K562 (cell line): ENCODE measurements around the gene NEB. TPM values are rescaled to one million over a fixed set of nuclear protein-coding genes. Genes with fewer than 3 reads are reported as not detected.

ENCODE experiments used
- ATAC-seq: fragments of 200-7000 bp; cut with Tn5 transposase; 3 replicates; pipeline ENCODE4 v1.9.1; 2020; ENCODE audit warnings: moderate library complexity
- BruUV-seq: library from RNA; stranded (reverse); fragments of 400-500 nt; replicated peaks from 2 replicates; lab custom pipeline; 2021; lab: Mats Ljungman, UMichigan
- CTCF ChIA-PET: fragments of 300-600 bp; formaldehyde crosslinking; extraction: SDS; loops from one replicate; lab custom pipeline; 2021; ENCODE audit warnings: low intra/inter-chr PET ratio; lab: Yijun Ruan, JAX
- POLR2A ChIA-PET: fragments of 300-600, 350-650 bp; sonication (Branson Sonifier 250); formaldehyde crosslinking; extraction: SDS; loops from one replicate; lab custom pipeline; 2021; ENCODE audit warnings: antibody characterized with exemption, inconsistent platforms; lab: Yijun Ruan, JAX
- DNase-seq, 4 experiments: peaks; one replicate each; pipeline versions ENCODE4 v3.0.0 to v3.0.0-alpha.2; 2011 to 2018; ENCODE audit warnings: low spot score in 3 of 4, mixed read lengths in 3 of 4; ENCODE audit errors: extremely low read depth in 1 of 4
- FAIRE-seq: peaks from 2 replicates; lab custom pipeline; 2011; peaks lifted over from hg19 to GRCh38; lab: Jason Lieb, UNC
- H2AFZ ChIP-seq: 2 replicates; pipeline ENCODE4 v1.6.0; 2011; ENCODE audit warnings: low read depth, low read length, control low read depth, inconsistent platforms
- H3K27ac ChIP-seq: fragments of 200-600 bp; 3 replicates; pipeline ENCODE4 v1.8.0; 2011; ENCODE audit warnings: low read depth, mild to moderate bottlenecking, control low read depth, inconsistent platforms, low read length, moderate library complexity, mixed read lengths; ENCODE audit errors: extremely low read depth
- H3K27me3 ChIP-seq, 2 experiments: fragments of 300-600 bp in 1 of 2; 2 replicates in 1 of 2; 3 replicates in 1 of 2; pipeline versions ENCODE4 v1.6.0 to v1.8.0; 2011; ENCODE audit warnings: inconsistent platforms in 2 of 2, low read length in 2 of 2, mild to moderate bottlenecking in 1 of 2, mixed read lengths in 1 of 2, moderate library complexity in 1 of 2; ENCODE audit not compliant: control insufficient read depth in 2 of 2, insufficient read depth in 2 of 2
- H3K36me3 ChIP-seq: fragments of 300-600 bp; 3 replicates; pipeline ENCODE4 v1.8.0; 2011; ENCODE audit warnings: mild to moderate bottlenecking, low read length, inconsistent platforms; ENCODE audit not compliant: control insufficient read depth, insufficient read depth
- H3K4me1 ChIP-seq, 2 experiments: fragments of 200-600 bp in 1 of 2; replicated peaks in 1 of 2; 2 replicates in 1 of 2; 3 replicates in 1 of 2; pipeline versions ENCODE4 v1.5.1 to v1.8.0; 2011; ENCODE audit warnings: inconsistent platforms in 2 of 2, low read length in 2 of 2, mild to moderate bottlenecking in 1 of 2, mixed read lengths in 1 of 2, moderate library complexity in 1 of 2; ENCODE audit not compliant: control insufficient read depth in 2 of 2, insufficient read depth in 2 of 2
- H3K4me2 ChIP-seq: 2 replicates; pipeline ENCODE4 v1.6.1; 2011; ENCODE audit warnings: low read length, control low read depth, inconsistent platforms, mixed read lengths; ENCODE audit not compliant: insufficient read depth
- H3K4me3 ChIP-seq: fragments of 200-600 bp; sonication (generic), shearing (Covaris generic); 2 replicates; pipeline ENCODE4 v1.5.1; 2016; ENCODE audit warnings: control low read depth, inconsistent platforms
- H3K79me2 ChIP-seq: fragments of 200-600 bp; 3 replicates; pipeline ENCODE4 v1.8.0; 2011; ENCODE audit warnings: low read length, inconsistent platforms; ENCODE audit not compliant: control insufficient read depth, insufficient read depth
- H3K9ac ChIP-seq, 2 experiments: 2 replicates each; pipeline versions ENCODE4 v1.6.0 to v1.6.1; 2011; ENCODE audit warnings: low read depth in 2 of 2, low read length in 2 of 2, control low read depth in 1 of 2, inconsistent platforms in 1 of 2, mild to moderate bottlenecking in 1 of 2, mixed read lengths in 1 of 2; ENCODE audit not compliant: insufficient read depth in 1 of 2
- H3K9me1 ChIP-seq: one replicate; pipeline ENCODE4 v1.6.0; 2011; ENCODE audit warnings: inconsistent platforms, mild to moderate bottlenecking, low read length, moderate library complexity; ENCODE audit not compliant: control insufficient read depth, insufficient read depth
- H3K9me3 ChIP-seq: replicated peaks from 2 replicates; pipeline ENCODE4 v1.5.1; 2011; ENCODE audit warnings: low read depth, low read length, inconsistent platforms; ENCODE audit not compliant: control insufficient read depth, insufficient read depth
- H4K20me1 ChIP-seq: replicated peaks from 2 replicates; pipeline ENCODE4 v1.6.1; 2011; ENCODE audit warnings: low read length, inconsistent platforms, mixed read lengths; ENCODE audit not compliant: control insufficient read depth, insufficient read depth
- ARID1B ChIP-seq: fragments of 450-650 bp; IDR thresholded peaks from 2 replicates; pipeline ENCODE4 v1.6.1; 2016; ENCODE audit warnings: antibody characterized with exemption, mild to moderate bottlenecking, inconsistent platforms
- BHLHE40 ChIP-seq: IDR thresholded peaks from 2 replicates; pipeline ENCODE4 v1.6.1; 2011; ENCODE audit warnings: low read length, improper control_type of control experiment
- CBFA2T2 ChIP-seq: fragments of 450-650 bp; conservative IDR thresholded peaks from 2 replicates; pipeline ENCODE4 v1.6.1; 2017; ENCODE audit warnings: mild to moderate bottlenecking
- CUX1 ChIP-seq: fragments of 200-800 bp; sonication (Bioruptor generic); IDR thresholded peaks from 2 replicates; pipeline ENCODE4 v1.6.1; 2016; ENCODE audit warnings: missing genetic modification characterization, missing compliant biosample characterization
- FOXO4 ChIP-seq: fragments of 450-650 bp; formaldehyde crosslinking; IDR thresholded peaks from 2 replicates; pipeline ENCODE4 v1.4.0; 2020; ENCODE audit warnings: mild to moderate bottlenecking, moderate library complexity
- LEF1 ChIP-seq: fragments of 450-650 bp; IDR thresholded peaks from 2 replicates; pipeline ENCODE4 v1.6.1; 2016; ENCODE audit warnings: mild to moderate bottlenecking
- MEF2A ChIP-seq: IDR thresholded peaks from 2 replicates; pipeline ENCODE4 v1.6.1; 2011; ENCODE audit warnings: low read depth, mild to moderate bottlenecking, low read length, moderate library complexity; ENCODE audit not compliant: control insufficient read depth
- NCOR1 ChIP-seq: fragments of 450-650 bp; IDR thresholded peaks from 2 replicates; pipeline ENCODE4 v1.6.1; 2016; ENCODE audit warnings: mild to moderate bottlenecking, moderate library complexity
- NFE2L1 ChIP-seq: fragments of 450-650 bp; IDR thresholded peaks from 2 replicates; pipeline ENCODE4 v1.6.1; 2016; ENCODE audit warnings: missing genetic modification characterization, low read depth, mild to moderate bottlenecking, missing compliant biosample characterization, moderate library complexity, borderline replicate concordance
- POU5F1 ChIP-seq: fragments of 150-350 bp; IDR thresholded peaks from 2 replicates; pipeline ENCODE4 v1.6.1; 2014; ENCODE audit warnings: borderline replicate concordance, low read length, low read depth, mild to moderate bottlenecking; ENCODE audit not compliant: partially characterized antibody
- SMAD4 ChIP-seq: fragments of 250-450 bp; sonication (Bioruptor Pico); conservative IDR thresholded peaks from 2 replicates; pipeline ENCODE4 v1.8.0; 2021; ENCODE audit warnings: inconsistent platforms, mild to moderate bottlenecking, moderate library complexity
- SNIP1 ChIP-seq: fragments of 450-650 bp; IDR thresholded peaks from 2 replicates; pipeline ENCODE4 v1.7.1; 2017; ENCODE audit warnings: low read depth, mild to moderate bottlenecking
- ZNF134 ChIP-seq: fragments of 250-450 bp; sonication (Bioruptor Pico); conservative IDR thresholded peaks from 2 replicates; pipeline ENCODE4 v1.4.0; 2020
- ZNF449 ChIP-seq: fragments of 250-450 bp; sonication (Bioruptor Pico); IDR thresholded peaks from 2 replicates; pipeline ENCODE4 v1.8.0; 2022; ENCODE audit warnings: moderate library complexity, mild to moderate bottlenecking, inconsistent platforms
- WGBS: fragments of 100-300 bp; shearing (Covaris generic); methylation state at CpG from one replicate; pipeline ENCODE4 v1.1.6; 2016; ENCODE audit warnings: low coverage, mixed read lengths; ENCODE audit not compliant: insufficient coverage; ENCODE audit errors: missing lambda C conversion rate; 5-methylcytosine and 5-hydroxymethylcytosine counted together
- in situ Hi-C: fragments of 300-500 bp; cut with MboI; formaldehyde crosslinking; loops from 4 replicates; pipeline ENCODE4 v1.15.0; 2018; ENCODE audit warnings: inconsistent platforms, mixed read lengths
- intact Hi-C: fragments of 100-400 bp; cut with micrococcal nuclease; formaldehyde crosslinking; loops from 2 replicates; pipeline ENCODE4 v1.14.2; 2022
- polyA plus RNA-seq, 8 experiments: library from polyadenylated mRNA; depleted of rRNA in 4 of 8; stranded (reverse) in 5 of 8; unstranded in 3 of 8; fragments of >200 nt; fragmentation: Nextera tagmentation in 2 of 8; fragmentation: Illumina TruSeq in 1 of 8; extraction: Ambion mirVana in 2 of 8; extraction: Trizol in 1 of 8; gene quantifications; 2 replicates each; pipeline versions ENCODE4 v1.2.1 to v1.2.3, GENCODE V29; 2011 to 2014; ENCODE audit warnings: inconsistent platforms in 1 of 8, missing spikeins in 1 of 8
- total RNA-seq, 7 experiments: library from RNA; depleted of rRNA in 6 of 7; stranded (reverse); fragments of >200 nt in 6 of 7; fragmentation: Illumina TruSeq in 2 of 7; extraction: Trizol in 2 of 7; gene quantifications; 2 replicates each; pipeline versions ENCODE4 v1.2.1 to v1.2.3, GENCODE V29; 2011 to 2021; ENCODE audit warnings: low replicate concordance in 1 of 7

Gene NEB
- total and polyA plus RNA-seq, 9 of the 15 experiments (the other 6 are each of a cell fraction or from before 2014, with no cell fraction given), result 1.7 to 3.8 (median 2.9) TPM

- TF ChIP-seq ZNF134 (CRISPR knock-in tag) (no peak), NCOR1 (no peak), FOXO4 (no peak), LEF1 (peak; percentile 95; the same call in 1 of the 2 replicates), SMAD4 (CRISPR knock-in tag) (no peak), POU5F1 (no peak), CBFA2T2 (no peak), ARID1B (peak; percentile 24; the same call in 1 of the 2 replicates)
These were observed 45.6 kb downstream of the NEB start (continued) for GRCh38 chr2:151688719-151689118.

- Histone ChIP-seq H3K4me3 (no peak overlapping the region), H3K79me2 (no peaks in the 10 kb centered on the region), H3K27me3 (no peaks in the 10 kb centered on the region), H4K20me1 (no peaks in the 10 kb centered on the region), H2AFZ (peak overlapping the region; percentile 59), H3K4me2 (no peak overlapping the region), H3K36me3 (no peaks in the 10 kb centered on the region), H3K9me1 (no peaks in the 10 kb centered on the region), H3K9ac (no peak overlapping the region), H3K9me3 (no peaks in the 10 kb centered on the region), H3K4me1 (peaks cover 0 to 4% of the 10 kb centered on the region in 2 experiments; a peak in 1 of 5 replicates), H3K27ac (no peak overlapping the region)
- intact Hi-C loops (no loop called here), in situ Hi-C loops (no loop called here)
- BruUV-seq, result no TSS peak
- CTCF ChIA-PET, result no interaction called here
- ATAC-seq (peak; percentile 59), DNase-seq (no peak), FAIRE-seq (peak; percentile 32)
- POLR2A ChIA-PET, result interaction anchor here (1.0 to 1.8 kb wide), 2 partner anchors 11 to 12 kb away, joined by 4 to 8 read pairs; no protein-coding TSS in a partner anchor
- 18% methylated on average over 4 of the region's 4 CpGs for WGBS
- TF ChIP-seq BHLHE40, result no peak
- no peak for TF ChIP-seq MEF2A
- TF ChIP-seq CUX1 (CRISPR knock-in tag), result no peak
- TF ChIP-seq SNIP1, result no peak
- TF ChIP-seq NFE2L1, result peak; percentile 32; the same call in 1 of the 2 replicates
- no peak for TF ChIP-seq ZNF449 (CRISPR knock-in tag)
These were observed 51.7 kb downstream of the NEB start for GRCh38 chr2:151682459-151683003.
